Type B pancreatic cell (in vitro differentiated cells): ENCODE measurements around the gene CRNN. TPM values are rescaled to one million over a fixed set of nuclear protein-coding genes. Genes with fewer than 3 reads are reported as not detected.
A peak's percentile ranks its signal among the peaks of the same experiment; 100 is the strongest.

Experiments
- DNase-seq: peaks from one replicate; pipeline ENCODE4 v3.0.0; 2021; ENCODE audit warnings: mixed read lengths; ENCODE audit not compliant: unreplicated experiment; ENCODE audit errors: extremely low spot score
- H3K27ac Mint-ChIP-seq: 2 replicates; pipeline ENCODE4 v1.8.0; 2021; ENCODE audit warnings: mild to moderate bottlenecking, mixed read lengths
- H3K27me3 Mint-ChIP-seq: 2 replicates; pipeline ENCODE4 v1.8.0; 2021; ENCODE audit warnings: mixed read lengths
- H3K36me3 Mint-ChIP-seq: 2 replicates; pipeline ENCODE4 v1.8.0; 2021; ENCODE audit warnings: mixed read lengths
- H3K4me1 Mint-ChIP-seq: one replicate; pipeline ENCODE4 v1.8.0; 2021; ENCODE audit warnings: mixed read lengths; ENCODE audit not compliant: unreplicated experiment
- H3K4me3 Mint-ChIP-seq: 2 replicates; pipeline ENCODE4 v1.8.0; 2021; ENCODE audit warnings: mild to moderate bottlenecking, mixed read lengths
- H3K9me3 Mint-ChIP-seq: 2 replicates; pipeline ENCODE4 v1.8.0; 2021; ENCODE audit warnings: mixed read lengths
- total RNA-seq: library from RNA; stranded (reverse); gene quantifications from 2 replicates; pipeline ENCODE4 v1.2.1, GENCODE V29; 2021; ENCODE audit warnings: low replicate concordance
- TF ChIP-seq, protein P1 (sequence below): fragments of 200-600 bp; sonication (generic); conservative IDR thresholded peaks from 2 replicates; pipeline ENCODE4 v1.5.0; 2021; ENCODE audit warnings: antibody characterized with exemption, mild to moderate bottlenecking

Gene CRNN
- total RNA-seq, 1 donor from 2014 or later = not detected

DNA sequence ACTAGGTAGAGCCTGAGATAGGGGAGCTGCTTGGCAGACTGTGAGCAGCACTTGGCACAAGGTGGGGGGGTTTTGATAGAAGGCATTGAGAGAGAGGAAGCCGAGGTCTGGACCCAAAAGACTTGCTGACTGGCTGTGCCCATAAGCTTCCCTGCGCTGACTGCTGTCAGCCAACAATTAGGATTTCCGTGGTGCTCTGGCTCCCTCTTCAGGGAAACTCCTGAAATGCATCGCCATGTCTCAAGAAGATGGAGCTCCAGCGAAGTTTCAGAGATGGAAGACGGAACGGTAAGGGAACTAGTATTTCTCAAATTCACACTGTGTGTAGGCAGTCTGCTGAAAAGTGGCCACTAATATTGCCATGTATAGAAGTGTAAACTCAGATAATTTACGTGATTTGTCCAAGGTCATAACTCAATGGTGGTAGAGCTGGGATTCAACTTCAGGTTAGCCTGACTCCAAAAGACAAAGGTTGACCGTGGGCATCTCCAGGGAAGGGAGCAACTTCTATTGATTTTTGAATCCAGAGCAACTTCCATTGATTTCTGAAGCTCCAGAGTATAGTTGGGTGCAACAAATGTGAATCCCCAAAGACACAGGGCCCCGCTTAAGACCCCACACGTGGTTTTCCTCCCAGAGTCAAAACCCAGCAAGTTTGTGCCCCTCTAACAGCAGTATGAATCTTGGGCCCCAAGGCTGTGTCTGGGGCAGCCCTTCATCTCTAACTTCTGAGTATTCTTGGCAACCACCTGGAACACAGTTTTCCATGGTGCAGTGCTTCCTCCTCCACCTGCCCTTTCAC, 44.5 kb upstream of the CRNN start:
- H3K27me3 Mint-ChIP-seq = no peaks in the 10 kb centered on the region
- H3K4me3 Mint-ChIP-seq = no peak overlapping the region
- H3K4me1 Mint-ChIP-seq = no peaks in the 10 kb centered on the region
- no peaks in the 10 kb centered on the region for H3K36me3 Mint-ChIP-seq
- peaks cover 6% of the 10 kb centered on the region for H3K9me3 Mint-ChIP-seq
- TF ChIP-seq, protein P1, sequence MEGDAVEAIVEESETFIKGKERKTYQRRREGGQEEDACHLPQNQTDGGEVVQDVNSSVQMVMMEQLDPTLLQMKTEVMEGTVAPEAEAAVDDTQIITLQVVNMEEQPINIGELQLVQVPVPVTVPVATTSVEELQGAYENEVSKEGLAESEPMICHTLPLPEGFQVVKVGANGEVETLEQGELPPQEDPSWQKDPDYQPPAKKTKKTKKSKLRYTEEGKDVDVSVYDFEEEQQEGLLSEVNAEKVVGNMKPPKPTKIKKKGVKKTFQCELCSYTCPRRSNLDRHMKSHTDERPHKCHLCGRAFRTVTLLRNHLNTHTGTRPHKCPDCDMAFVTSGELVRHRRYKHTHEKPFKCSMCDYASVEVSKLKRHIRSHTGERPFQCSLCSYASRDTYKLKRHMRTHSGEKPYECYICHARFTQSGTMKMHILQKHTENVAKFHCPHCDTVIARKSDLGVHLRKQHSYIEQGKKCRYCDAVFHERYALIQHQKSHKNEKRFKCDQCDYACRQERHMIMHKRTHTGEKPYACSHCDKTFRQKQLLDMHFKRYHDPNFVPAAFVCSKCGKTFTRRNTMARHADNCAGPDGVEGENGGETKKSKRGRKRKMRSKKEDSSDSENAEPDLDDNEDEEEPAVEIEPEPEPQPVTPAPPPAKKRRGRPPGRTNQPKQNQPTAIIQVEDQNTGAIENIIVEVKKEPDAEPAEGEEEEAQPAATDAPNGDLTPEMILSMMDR = peak; percentile 70
- no peak overlapping the region for H3K27ac Mint-ChIP-seq
- DNase-seq = no peak

DNA sequence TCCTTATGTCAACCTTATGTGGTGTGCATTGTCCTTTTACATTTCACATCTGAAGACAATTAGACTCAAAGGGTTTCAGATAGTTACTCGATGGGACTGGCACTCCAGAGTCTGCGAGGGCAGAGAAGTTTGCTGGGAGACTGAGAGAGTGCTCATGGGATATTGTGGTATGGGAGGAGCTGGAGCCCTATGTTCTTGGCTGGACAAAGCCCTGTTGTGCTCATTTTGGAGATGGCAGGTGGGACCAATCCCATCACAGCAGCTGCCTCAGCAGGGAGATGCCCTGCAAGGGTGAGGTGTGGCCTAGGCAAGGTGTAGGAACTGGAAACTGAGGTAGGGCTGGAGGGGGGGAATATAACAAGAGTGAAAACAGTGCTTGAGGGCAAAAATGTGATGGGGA, 43.5 kb upstream of the CRNN start:
- no peak overlapping the region for H3K27ac Mint-ChIP-seq
- H3K4me3 Mint-ChIP-seq = no peak overlapping the region
- no peaks in the 10 kb centered on the region for H3K4me1 Mint-ChIP-seq
- H3K9me3 Mint-ChIP-seq = peaks cover 7% of the 10 kb centered on the region
- DNase-seq = no peak
- H3K36me3 Mint-ChIP-seq = no peaks in the 10 kb centered on the region
- no peaks in the 10 kb centered on the region for H3K27me3 Mint-ChIP-seq
- TF ChIP-seq, protein P1 = no peak

DNA sequence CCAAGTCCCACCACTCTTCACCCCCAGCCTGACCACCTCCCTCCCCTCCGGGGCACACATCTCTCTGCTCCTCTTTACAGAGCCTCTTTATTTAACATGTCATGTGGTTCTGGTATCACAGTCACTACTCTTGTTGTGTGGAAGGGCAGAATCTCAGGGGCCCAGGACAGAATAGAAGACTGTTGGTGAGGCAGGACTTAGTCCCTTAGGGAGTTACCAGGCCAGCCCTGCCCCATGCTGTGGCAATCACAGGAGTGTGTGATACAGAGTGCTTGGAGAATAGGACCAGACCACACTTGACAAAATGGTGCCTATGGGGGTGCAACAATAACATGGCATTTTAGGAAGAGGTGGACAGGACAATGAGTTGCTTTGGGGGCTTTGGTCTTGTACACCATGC, 43.0 kb upstream of the CRNN start:
- Mint-ChIP-seq H3K27ac (no peak overlapping the region), H3K36me3 (no peaks in the 10 kb centered on the region), H3K9me3 (peaks cover 7% of the 10 kb centered on the region), H3K4me1 (no peaks in the 10 kb centered on the region), H3K4me3 (no peak overlapping the region), H3K27me3 (no peaks in the 10 kb centered on the region)
- DNase-seq = no peak
- TF ChIP-seq, protein P1 = no peak

DNA sequence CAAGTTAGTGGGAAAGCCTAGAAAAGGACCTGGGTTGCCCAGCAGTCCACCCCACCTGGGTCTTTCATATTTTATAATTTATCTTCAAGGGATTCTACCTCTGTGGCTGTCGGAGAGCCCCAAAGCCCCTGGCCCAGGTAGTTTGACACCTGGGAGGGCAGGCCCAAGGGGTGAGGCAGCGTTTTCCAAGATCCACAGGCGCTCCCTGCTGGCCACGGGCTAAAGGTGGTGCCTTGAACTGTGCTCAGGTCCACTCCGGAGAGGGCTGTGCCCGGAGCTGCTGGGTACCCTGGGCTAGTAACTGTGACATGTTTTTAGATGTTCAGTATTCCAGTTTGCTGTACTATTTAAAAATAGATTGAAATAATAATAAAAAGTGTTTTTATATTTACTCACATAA, 37.2 kb upstream of the CRNN start:
- Mint-ChIP-seq H3K4me3 (no peak overlapping the region), H3K4me1 (no peaks in the 10 kb centered on the region), H3K27me3 (no peaks in the 10 kb centered on the region), H3K36me3 (no peaks in the 10 kb centered on the region), H3K27ac (no peak overlapping the region), H3K9me3 (peaks cover 7% of the 10 kb centered on the region)
- TF ChIP-seq, protein P1 = no peak
- DNase-seq = no peak

DNA sequence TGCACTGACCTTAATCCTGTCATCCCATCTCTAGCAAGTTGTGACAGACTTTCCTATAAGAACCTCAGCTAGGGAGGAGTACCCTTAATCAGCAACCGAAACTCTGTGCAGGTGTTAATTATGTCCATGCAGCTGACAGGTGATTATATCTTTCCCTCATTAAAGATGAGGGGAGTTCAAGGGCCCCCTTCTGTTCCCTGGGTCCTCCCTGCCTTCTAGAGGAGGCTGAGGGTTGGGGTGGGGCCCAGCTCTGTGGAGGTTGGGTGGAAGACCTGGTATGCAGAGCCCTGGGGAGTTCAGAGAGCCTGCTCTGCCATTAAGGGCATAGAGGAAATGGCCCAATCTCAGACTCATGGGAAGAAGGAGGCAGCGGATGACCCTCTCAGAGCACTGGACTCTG, 35.6 kb upstream of the CRNN start:
- H3K36me3 Mint-ChIP-seq = no peaks in the 10 kb centered on the region
- TF ChIP-seq, protein P1 = no peak
- no peaks in the 10 kb centered on the region for H3K27me3 Mint-ChIP-seq
- H3K27ac Mint-ChIP-seq = no peak overlapping the region
- no peak overlapping the region for H3K4me3 Mint-ChIP-seq
- no peaks in the 10 kb centered on the region for H3K4me1 Mint-ChIP-seq
- no peak for DNase-seq
- peaks cover 7% of the 10 kb centered on the region for H3K9me3 Mint-ChIP-seq
